ENCODE data around the gene MIP. TPM values are rescaled to one million over a fixed set of nuclear protein-coding genes. Genes with fewer than 3 reads are reported as not detected.
"Not testable (repeated sequence)": the region's sequence is repeated elsewhere in the genome, so short reads cannot be mapped to it uniquely, and the experiment has no call there.

The MIP gene
- total RNA-seq, result not detected

DNA sequence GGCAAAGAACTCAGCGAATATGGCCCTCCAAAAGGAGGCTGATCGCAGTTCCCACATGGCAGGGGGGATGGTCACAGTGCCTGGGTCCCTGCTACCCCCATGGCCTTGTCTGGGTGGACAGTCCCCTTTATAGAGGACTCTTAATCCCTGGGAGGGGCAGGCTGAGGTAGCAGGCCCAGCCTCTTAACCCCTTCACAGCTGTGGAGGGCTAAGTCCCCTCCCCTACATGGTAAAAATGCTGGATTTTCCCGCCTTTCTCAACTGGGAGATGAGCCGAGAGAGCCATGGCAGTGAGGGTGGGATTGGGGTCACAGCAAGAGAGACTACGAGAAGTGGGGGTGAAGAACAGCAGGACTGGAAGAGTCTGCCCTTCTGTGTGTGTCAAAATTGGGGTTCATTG lies at the start of gene MIP:
Gene MIP (minus strand): TSS at position 101 of the 400 bp plus-strand sequence. CDS start 44 bp downstream, at position 57.
- no peaks in the 10 kb centered on the region for H3K36me3 ChIP-seq
- TF ChIP-seq POLR2AphosphoS5 (IDR thresholded peaks at IDR 0.05) (no peak), EP300 (IDR thresholded peaks at IDR 0.05) (no peak), POLR2A (IDR thresholded peaks at IDR 0.05; ENCODE audit: low read depth) (no peak)
- TF ChIP-seq, protein P1, sequence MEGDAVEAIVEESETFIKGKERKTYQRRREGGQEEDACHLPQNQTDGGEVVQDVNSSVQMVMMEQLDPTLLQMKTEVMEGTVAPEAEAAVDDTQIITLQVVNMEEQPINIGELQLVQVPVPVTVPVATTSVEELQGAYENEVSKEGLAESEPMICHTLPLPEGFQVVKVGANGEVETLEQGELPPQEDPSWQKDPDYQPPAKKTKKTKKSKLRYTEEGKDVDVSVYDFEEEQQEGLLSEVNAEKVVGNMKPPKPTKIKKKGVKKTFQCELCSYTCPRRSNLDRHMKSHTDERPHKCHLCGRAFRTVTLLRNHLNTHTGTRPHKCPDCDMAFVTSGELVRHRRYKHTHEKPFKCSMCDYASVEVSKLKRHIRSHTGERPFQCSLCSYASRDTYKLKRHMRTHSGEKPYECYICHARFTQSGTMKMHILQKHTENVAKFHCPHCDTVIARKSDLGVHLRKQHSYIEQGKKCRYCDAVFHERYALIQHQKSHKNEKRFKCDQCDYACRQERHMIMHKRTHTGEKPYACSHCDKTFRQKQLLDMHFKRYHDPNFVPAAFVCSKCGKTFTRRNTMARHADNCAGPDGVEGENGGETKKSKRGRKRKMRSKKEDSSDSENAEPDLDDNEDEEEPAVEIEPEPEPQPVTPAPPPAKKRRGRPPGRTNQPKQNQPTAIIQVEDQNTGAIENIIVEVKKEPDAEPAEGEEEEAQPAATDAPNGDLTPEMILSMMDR (IDR thresholded peaks at IDR 0.05), result no peak
- H3K9me3 ChIP-seq, result no peaks in the 10 kb centered on the region
- H3K27ac ChIP-seq (replicated peaks in 1 of 4), result no peak within 1 kb of the TSS
- 85% methylated on average over 5 of the region's 5 CpGs for WGBS
- no peak for DNase-seq (ENCODE audit: extremely low spot score)
- intact Hi-C loops (cut with DNase I), result no loop called here
- peaks cover 3 to 6% (median 4%) of the 10 kb centered on the region in 4 donors for H3K4me1 ChIP-seq
- H3K27me3 ChIP-seq, result no peaks in the 10 kb centered on the region
- no peak within 1 kb of the TSS for H3K4me3 ChIP-seq

DNA sequence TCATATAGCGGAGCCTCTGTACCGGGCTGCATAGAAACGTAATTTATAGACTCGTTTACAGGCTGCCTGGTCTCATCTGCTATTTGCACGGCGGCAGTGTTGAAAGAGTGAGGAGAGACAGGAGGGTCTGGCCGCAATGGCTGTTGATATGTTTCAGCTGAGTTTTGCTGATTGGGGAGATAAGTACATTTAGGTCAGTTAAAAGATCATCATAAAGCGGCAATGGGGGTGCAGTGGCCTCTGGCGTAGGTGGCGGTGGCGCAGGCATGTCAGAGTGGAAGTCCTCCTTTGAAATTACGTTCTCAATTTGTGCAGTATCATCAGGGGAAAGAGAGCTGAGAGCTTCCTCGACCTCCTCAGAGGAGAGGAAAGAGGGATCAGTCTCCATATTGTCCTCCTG lies 45.4 kb upstream of the MIP start:
- H3K27me3 ChIP-seq; H3K27ac ChIP-seq (replicated peaks in 1 of 4); H3K9me3 ChIP-seq; DNase-seq (ENCODE audit: extremely low spot score); H3K36me3 ChIP-seq; H3K4me3 ChIP-seq; intact Hi-C loops (cut with DNase I); H3K4me1 ChIP-seq: not testable (repeated sequence)
- WGBS, result 84% methylated on average over 13 of the region's 13 CpGs

DNA sequence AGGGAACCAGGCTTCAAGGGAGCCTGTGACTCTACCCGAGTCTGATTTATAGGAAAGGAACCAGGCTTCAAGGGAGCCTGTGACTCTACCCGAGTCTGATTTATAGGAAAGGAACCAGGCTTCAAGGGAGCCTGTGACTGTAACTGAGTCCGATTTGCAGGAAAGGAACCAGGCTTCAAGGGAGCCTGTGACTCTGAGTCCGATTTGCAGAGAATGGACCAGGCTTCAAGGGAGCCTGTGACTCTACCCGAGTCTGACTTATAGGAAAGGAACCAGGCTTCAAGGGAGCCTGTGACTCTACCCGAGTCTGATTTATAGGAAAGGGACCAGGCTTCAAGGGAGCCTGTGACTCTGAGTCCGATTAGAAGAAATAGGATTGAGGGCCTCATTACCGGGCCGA lies 45.0 kb upstream of the MIP start:
- H3K36me3 ChIP-seq; H3K9me3 ChIP-seq; DNase-seq (ENCODE audit: extremely low spot score); H3K4me3 ChIP-seq; H3K27ac ChIP-seq (replicated peaks in 1 of 4); intact Hi-C loops (cut with DNase I); H3K4me1 ChIP-seq; H3K27me3 ChIP-seq: not testable (repeated sequence)
- WGBS, result 80% methylated on average over 9 of the region's 9 CpGs

DNA sequence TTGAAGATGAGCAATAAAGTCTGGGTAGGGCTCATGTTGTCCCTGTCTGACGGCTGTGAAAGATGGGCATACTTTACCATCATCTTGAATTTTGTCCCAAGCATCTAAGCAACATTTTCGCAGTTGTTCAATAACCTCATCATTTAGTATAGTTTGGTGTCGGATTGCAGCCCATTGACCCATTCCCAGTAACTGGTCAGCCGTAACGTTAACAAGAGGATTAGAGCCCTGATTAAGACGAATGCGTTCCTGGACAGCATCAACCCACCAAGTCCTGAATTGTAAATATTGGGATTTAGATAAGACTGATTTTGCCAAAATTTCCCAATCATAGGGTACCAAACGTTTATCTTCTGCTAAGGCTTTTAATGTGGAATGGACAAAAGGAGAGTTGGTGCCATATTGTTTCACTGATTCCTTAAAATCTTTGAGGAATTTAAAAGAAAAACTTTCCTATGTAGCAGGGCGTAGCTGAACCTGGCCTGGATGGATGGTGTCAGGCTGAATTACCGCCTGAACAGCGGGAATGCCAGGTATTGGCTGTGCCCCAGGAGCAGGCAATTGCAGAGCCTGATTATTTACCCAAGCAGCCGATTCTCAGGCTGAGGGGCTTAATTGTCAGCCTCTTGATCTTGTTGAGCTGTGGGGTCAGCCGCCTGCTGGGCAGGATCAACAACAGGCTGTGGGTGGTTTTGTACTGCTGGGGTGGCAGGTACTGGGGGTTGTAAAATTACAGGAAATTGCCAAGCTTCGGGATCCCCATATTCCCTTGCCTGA lies 43.9 kb upstream of the MIP start:
- H3K4me1 ChIP-seq; H3K4me3 ChIP-seq; DNase-seq (ENCODE audit: extremely low spot score); intact Hi-C loops (cut with DNase I); H3K27ac ChIP-seq (replicated peaks in 1 of 4); H3K36me3 ChIP-seq; H3K27me3 ChIP-seq; H3K9me3 ChIP-seq: not testable (repeated sequence)
- 80% methylated on average over 9 of the region's 14 CpGs for WGBS

DNA sequence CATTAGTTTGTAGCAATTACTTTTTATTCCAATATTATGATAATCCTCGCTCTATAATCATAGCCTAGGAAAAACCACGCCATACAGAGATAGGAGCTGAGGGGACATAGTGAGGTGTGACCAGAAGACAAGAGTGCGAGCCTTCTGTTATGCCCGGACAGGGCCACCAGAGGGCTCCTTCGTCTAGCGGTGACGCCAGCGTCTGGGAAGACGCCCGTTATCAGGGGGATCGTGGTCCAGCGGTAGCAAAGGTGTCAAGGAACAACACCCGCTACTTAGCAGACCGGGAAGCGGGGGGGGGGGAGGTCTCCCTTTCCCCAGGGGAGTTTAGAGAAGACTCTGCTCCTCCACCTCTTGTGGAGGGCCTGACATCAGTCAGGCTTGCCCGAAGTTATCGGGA lies 42.2 kb upstream of the MIP start:
- TF ChIP-seq, protein P1 (IDR thresholded peaks at IDR 0.05), result peak in 2 of 3 experiments; percentile 33 to 44
- H3K27ac ChIP-seq (replicated peaks in 1 of 4); H3K9me3 ChIP-seq; H3K36me3 ChIP-seq; intact Hi-C loops (cut with DNase I); DNase-seq (ENCODE audit: extremely low spot score); H3K27me3 ChIP-seq; H3K4me1 ChIP-seq: not testable (repeated sequence)
- 9% methylated on average over 12 of the region's 17 CpGs for WGBS
- peak overlapping the region in 2 of 4 donors; percentile 18 to 35 for H3K4me3 ChIP-seq

DNA sequence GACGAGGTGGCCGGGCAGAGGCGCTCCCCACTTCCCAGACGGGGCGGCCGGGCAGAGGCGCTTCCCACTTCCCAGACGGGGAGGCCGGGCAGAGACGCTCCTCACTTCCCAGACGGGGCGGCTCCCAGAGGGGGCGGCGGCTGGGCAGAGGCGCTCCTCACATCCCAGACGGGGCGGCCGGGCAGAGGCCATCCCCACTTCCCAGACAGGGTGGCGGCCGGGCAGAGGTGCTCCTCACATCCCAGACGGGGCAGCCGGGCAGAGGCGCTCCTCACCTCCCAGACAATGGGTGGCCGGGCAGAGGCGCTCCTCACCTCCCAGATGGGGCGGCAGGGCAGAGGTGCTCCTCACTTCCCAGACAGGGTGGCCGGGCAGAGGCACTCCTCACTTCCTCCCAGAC lies 40.0 kb upstream of the MIP start:
- DNase-seq (ENCODE audit: extremely low spot score); intact Hi-C loops (cut with DNase I); H3K36me3 ChIP-seq; H3K9me3 ChIP-seq; H3K4me3 ChIP-seq; H3K27ac ChIP-seq (replicated peaks in 1 of 4); H3K27me3 ChIP-seq; H3K4me1 ChIP-seq: not testable (repeated sequence)
- WGBS, result 82% methylated on average over 13 of the region's 27 CpGs

DNA sequence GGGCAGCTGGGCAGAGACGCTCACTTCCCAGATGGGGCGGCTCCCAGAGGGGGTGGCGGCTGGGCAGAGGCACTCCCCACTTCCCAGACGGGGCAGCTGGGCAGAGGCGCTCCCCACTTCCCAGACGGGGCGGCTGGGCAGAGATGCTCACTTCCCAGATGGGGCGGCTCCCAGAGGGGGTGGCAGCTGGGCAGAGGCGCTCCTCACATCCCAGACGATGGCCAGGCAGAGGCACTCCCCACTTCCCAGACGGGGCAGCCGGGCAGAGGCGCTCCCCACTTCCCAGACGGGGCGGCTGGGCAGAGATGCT lies 39.6 kb upstream of the MIP start:
- H3K4me1 ChIP-seq; intact Hi-C loops (cut with DNase I); H3K27ac ChIP-seq (replicated peaks in 1 of 4); H3K4me3 ChIP-seq; H3K36me3 ChIP-seq; H3K27me3 ChIP-seq; H3K9me3 ChIP-seq; DNase-seq (ENCODE audit: extremely low spot score): not testable (repeated sequence)
- WGBS, result 100% methylated on average over 8 of the region's 15 CpGs

DNA sequence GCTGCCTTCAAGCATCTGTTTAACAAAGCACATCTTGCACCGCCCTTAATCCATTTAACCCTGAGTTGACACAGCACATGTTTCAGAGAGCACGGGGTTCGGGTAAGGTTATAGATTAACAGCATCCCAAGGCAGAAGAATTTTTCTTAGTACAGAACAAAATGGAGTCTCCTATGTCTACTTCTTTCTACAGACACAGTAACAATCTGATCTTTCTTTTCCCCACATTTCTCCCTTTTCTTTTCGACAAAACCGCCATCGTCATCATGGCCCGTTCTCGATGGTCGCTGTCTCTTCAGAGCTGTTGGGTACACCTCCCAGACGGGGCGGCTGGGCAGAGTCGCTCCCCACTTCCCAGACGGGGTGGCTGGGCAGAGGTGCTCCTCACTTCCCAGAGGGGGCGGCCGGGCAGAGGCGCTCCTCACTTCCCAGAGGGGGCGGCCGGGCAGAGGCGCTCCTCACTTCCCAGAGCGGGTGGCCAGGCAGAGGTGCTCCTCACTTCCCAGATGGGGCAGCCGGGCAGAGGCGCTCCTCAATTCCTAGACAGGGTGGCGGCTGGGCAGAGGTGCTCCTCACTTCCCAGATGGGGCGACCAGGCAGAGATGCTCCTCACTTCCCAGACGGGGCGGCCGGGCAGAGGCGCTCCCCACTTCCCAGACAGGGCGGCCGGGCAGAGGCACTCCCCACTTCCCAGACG lies 39.1 kb upstream of the MIP start:
- H3K27ac ChIP-seq (replicated peaks in 1 of 4); H3K36me3 ChIP-seq; H3K9me3 ChIP-seq; H3K4me3 ChIP-seq; DNase-seq (ENCODE audit: extremely low spot score); H3K4me1 ChIP-seq; H3K27me3 ChIP-seq; intact Hi-C loops (cut with DNase I): not testable (repeated sequence)
- 88% methylated on average over 21 of the region's 31 CpGs for WGBS
